ENCODE results near the gene PHACTR4. TPM values are rescaled to one million over a fixed set of nuclear protein-coding genes. Genes with fewer than 3 reads are reported as not detected.
A peak's percentile ranks its signal among the peaks of the same experiment; 100 is the strongest.

The PHACTR4 gene
- total and polyA plus RNA-seq, 9 donors: 20.1 to 50.8 (median 31.8) TPM

DNA sequence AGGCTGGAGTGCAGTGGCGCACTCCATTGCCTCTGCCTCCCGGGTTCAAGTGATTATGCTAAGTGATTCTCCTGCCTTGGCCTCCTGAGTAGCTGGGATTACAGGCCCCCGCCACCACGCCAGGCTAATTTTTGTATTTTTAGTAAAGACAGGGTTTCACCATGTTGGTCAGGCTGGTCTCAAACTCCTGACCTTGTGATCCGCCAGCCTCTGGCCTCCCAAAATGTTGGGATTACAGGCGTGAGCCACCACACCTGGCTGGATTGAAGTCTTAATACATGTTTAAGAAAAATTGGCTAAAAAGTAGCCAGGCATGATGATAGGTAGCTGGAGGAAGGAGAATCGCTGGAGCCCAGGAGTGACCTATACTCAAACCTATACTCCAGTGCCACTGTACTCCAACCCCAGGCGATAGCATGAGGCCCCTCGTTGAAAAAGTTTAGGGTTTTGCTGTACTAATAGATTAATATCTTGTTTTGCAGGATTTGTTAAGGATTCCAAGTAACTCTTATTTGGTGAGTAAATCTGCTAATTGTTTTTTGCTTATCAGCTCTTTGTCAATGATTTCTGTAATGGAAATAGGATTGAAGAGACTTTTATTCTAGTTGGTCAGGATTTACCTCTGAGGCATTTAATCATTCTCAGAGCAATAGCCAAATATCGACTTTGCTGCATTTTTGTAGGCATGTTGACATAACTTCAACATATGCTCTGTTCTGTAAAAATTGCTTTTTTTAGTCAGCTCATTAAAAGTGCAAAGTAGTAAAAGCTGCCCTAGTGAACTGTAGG, 138.3 kb downstream of the PHACTR4 start:
- DNase-seq: no peak
- peak overlapping the region; percentile 75 for H3K4me3 ChIP-seq
- no peaks in the 10 kb centered on the region for H3K36me3 ChIP-seq
- peaks cover 13% of the 10 kb centered on the region for H3K4me1 ChIP-seq (ENCODE audit: insufficient read depth)
- H3K9me3 ChIP-seq: no peaks in the 10 kb centered on the region
- H3K27me3 ChIP-seq: no peaks in the 10 kb centered on the region
- peak overlapping the region in 1 of 2 donors; percentile 10 for H3K27ac ChIP-seq
- 10 to 25% (median 13%) methylated on average over 10 of the region's 10 CpGs for WGBS, 3 donors
- no peak for TF ChIP-seq EP300 (IDR thresholded peaks at IDR 0.05)
- TF ChIP-seq, protein P1, sequence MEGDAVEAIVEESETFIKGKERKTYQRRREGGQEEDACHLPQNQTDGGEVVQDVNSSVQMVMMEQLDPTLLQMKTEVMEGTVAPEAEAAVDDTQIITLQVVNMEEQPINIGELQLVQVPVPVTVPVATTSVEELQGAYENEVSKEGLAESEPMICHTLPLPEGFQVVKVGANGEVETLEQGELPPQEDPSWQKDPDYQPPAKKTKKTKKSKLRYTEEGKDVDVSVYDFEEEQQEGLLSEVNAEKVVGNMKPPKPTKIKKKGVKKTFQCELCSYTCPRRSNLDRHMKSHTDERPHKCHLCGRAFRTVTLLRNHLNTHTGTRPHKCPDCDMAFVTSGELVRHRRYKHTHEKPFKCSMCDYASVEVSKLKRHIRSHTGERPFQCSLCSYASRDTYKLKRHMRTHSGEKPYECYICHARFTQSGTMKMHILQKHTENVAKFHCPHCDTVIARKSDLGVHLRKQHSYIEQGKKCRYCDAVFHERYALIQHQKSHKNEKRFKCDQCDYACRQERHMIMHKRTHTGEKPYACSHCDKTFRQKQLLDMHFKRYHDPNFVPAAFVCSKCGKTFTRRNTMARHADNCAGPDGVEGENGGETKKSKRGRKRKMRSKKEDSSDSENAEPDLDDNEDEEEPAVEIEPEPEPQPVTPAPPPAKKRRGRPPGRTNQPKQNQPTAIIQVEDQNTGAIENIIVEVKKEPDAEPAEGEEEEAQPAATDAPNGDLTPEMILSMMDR (IDR thresholded peaks at IDR 0.05): no peak
- no peak for TF ChIP-seq POLR2A (IDR thresholded peaks at IDR 0.05)
- intact Hi-C loops (cut with DNase I): no loop called here

DNA sequence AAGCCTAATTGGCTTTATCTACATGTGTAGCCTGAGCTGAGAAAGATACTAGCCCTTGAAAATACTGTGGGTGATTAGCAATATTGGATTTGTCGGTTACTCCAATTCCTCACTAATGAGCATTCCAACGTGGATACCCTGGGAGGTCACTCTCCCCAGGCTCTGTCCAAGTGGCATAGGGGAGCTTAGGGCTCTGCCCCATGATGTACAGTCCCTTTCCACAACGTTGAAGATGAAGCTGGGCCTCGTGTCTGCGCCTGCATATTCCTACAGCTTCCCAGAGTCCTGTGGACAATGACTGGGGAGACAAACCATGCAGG, 138.9 kb downstream of the PHACTR4 start:
- intact Hi-C loops (cut with DNase I): no loop called here
- Histone ChIP-seq H3K36me3 (no peaks in the 10 kb centered on the region), H3K9me3 (no peaks in the 10 kb centered on the region), H3K4me3 (no peak overlapping the region), H3K4me1 (ENCODE audit: insufficient read depth) (peaks cover 13% of the 10 kb centered on the region), H3K27me3 (no peaks in the 10 kb centered on the region), H3K27ac (no peak overlapping the region)
- DNase-seq: no peak
- no peak for TF ChIP-seq EP300 (IDR thresholded peaks at IDR 0.05)
- TF ChIP-seq POLR2A (IDR thresholded peaks at IDR 0.05): no peak
- TF ChIP-seq, protein P1 (IDR thresholded peaks at IDR 0.05): no peak
- 19 to 24% (median 23%) methylated on average over 5 of the region's 5 CpGs for WGBS, 3 donors

DNA sequence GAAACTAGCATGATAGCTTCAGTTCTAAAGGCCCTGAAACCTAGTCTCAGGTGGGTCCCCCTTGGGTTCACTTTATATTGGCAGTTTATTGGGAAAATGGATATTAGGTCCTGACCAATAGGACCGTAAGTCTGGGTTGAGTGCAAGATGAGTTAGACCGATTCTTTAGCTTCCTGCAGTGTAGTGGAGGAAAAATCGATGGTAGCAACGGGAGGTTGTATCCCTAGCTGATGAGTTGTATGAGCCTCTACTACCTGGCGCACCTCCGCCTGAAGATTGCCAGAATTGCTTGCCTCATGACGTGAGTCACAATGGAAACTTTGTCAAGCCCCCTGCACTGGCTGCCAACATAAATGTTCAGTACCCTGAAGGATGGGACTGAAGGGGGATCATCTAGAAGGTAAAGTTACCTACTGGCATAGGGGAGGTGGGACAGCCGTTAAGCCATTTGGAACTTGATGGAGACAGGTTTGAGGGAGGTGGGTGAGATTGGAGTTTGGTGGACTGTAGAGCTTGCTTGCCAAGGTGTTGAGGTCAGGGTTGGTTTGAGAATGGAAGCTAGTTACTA, 140.2 kb downstream of the PHACTR4 start:
- 52 to 76% (median 69%) methylated on average over 8 of the region's 8 CpGs for WGBS, 3 donors
- Histone ChIP-seq H3K36me3 (no peaks in the 10 kb centered on the region), H3K27me3 (no peaks in the 10 kb centered on the region), H3K27ac (no peak overlapping the region), H3K9me3 (no peaks in the 10 kb centered on the region), H3K4me3 (no peak overlapping the region), H3K4me1 (ENCODE audit: insufficient read depth) (peaks cover 13% of the 10 kb centered on the region)
- no peak for DNase-seq
- TF ChIP-seq POLR2A (IDR thresholded peaks at IDR 0.05) (no peak), EP300 (IDR thresholded peaks at IDR 0.05) (no peak)
- TF ChIP-seq, protein P1 (IDR thresholded peaks at IDR 0.05): no peak
- intact Hi-C loops (cut with DNase I): loop anchor here in 1 of 4 donors (10.0 kb wide), 1 partner anchor 105 kb away; no protein-coding TSS in a partner anchor

DNA sequence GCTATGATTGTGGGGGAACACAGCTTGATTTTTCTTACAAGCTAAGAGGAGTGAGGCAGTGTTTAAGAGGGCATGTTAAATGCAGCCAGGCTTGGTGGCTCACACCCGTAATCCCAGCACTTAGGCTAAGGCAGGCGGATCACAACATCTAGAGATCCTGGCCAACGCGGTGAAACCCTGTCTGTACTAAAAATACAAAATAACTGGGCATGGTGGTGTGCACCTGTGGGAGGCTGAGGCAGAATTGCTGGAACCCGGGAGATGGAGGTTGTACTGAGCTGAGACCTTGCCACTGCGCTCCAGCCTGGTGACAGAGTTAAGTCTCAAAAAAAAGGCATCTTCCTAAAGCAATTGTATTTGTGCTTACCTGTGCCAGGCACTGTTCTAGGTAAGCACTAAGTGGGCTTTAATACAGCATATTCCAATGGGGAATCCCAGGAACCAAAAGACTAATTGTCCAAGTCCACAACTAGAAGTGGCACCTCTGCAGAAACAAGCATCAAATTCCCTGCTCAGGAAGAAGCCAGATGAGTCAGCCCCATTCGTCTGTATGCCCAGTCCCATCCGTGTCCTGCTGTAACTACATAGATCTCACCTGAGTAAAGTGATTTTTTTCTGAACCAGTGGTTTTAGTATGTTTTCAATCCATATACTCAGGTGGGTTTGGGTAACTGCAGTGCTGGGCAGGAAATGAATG, 140.9 kb downstream of the PHACTR4 start:
- Histone ChIP-seq H3K4me3 (no peak overlapping the region), H3K27ac (no peak overlapping the region), H3K27me3 (no peaks in the 10 kb centered on the region), H3K9me3 (no peaks in the 10 kb centered on the region), H3K36me3 (no peaks in the 10 kb centered on the region), H3K4me1 (ENCODE audit: insufficient read depth) (peaks cover 13% of the 10 kb centered on the region)
- TF ChIP-seq, protein P1 (IDR thresholded peaks at IDR 0.05): no peak
- TF ChIP-seq POLR2A (IDR thresholded peaks at IDR 0.05): no peak
- intact Hi-C loops (cut with DNase I): loop anchor here in 1 of 4 donors (10.0 kb wide), 1 partner anchor 106 kb away; no protein-coding TSS in a partner anchor
- DNase-seq: no peak
- 57 to 72% (median 70%) methylated on average over 8 of the region's 8 CpGs for WGBS, 3 donors

All from ovary (tissue), 9 donors.